ENCODE measurements around the gene FBXW11.

- TF ChIP-seq CTCF (IDR thresholded peaks at IDR 0.05): no peak
- TF ChIP-seq POLR2A (IDR thresholded peaks at IDR 0.05): no peak
Measured at GRCh38 chr5:172007175-172008110, 1.0 kb upstream of the FBXW11 start.

Measured in adrenal gland (tissue), 5 donors.